T-helper 1 cell treated with Interleukin-12 subunit alpha and Interleukin-12 subunit beta and Interleukin-4 antibody, amounts not matched to agents 30 μg/mL and 1 μg/mL, for 36 hours (primary cell): ENCODE measurements around the gene MLN.

Source experiments
- H3K27ac Mint-ChIP-seq: one replicate; pipeline ENCODE4 v1.8.0; 2021; ENCODE audit warnings: mild to moderate bottlenecking, mixed read lengths
- H3K27me3 Mint-ChIP-seq: one replicate; pipeline ENCODE4 v1.8.0; 2021; ENCODE audit warnings: low read depth, mixed read lengths
- H3K36me3 Mint-ChIP-seq: one replicate; pipeline ENCODE4 v1.8.0; 2021; ENCODE audit warnings: low read depth, mixed read lengths
- H3K4me1 Mint-ChIP-seq: one replicate; pipeline ENCODE4 v1.8.0; 2021; ENCODE audit warnings: low read depth, mixed read lengths
- H3K4me3 Mint-ChIP-seq: one replicate; pipeline ENCODE4 v1.8.0; 2021; ENCODE audit warnings: mild to moderate bottlenecking, moderate library complexity, mixed read lengths
- H3K9me3 Mint-ChIP-seq: one replicate; pipeline ENCODE4 v1.8.0; 2021; ENCODE audit warnings: mixed read lengths

MLN gene

GRCh38 chr6:33781131-33781975 is 22.4 kb downstream of the MLN start:
- peaks cover 61% of the 10 kb centered on the region for H3K36me3 Mint-ChIP-seq
- H3K27me3 Mint-ChIP-seq: no peaks in the 10 kb centered on the region
- no peaks in the 10 kb centered on the region for H3K9me3 Mint-ChIP-seq
- peaks cover 18% of the 10 kb centered on the region for H3K4me1 Mint-ChIP-seq
- H3K4me3 Mint-ChIP-seq: no peak overlapping the region
- no peak overlapping the region for H3K27ac Mint-ChIP-seq

- Mint-ChIP-seq H3K4me1 (peaks cover 4% of the 10 kb centered on the region), H3K9me3 (no peaks in the 10 kb centered on the region), H3K4me3 (no peak overlapping the region), H3K27ac (peak overlapping the region; percentile 36), H3K27me3 (no peaks in the 10 kb centered on the region), H3K36me3 (peaks cover 61% of the 10 kb centered on the region)
These were observed 23.9 kb downstream of the MLN start for GRCh38 chr6:33779895-33780294.

- H3K27ac Mint-ChIP-seq: no peak overlapping the region
- no peaks in the 10 kb centered on the region for H3K27me3 Mint-ChIP-seq
- H3K4me3 Mint-ChIP-seq: no peak overlapping the region
- H3K36me3 Mint-ChIP-seq: peaks cover 61% of the 10 kb centered on the region
- peaks cover 6% of the 10 kb centered on the region for H3K4me1 Mint-ChIP-seq
- H3K9me3 Mint-ChIP-seq: no peaks in the 10 kb centered on the region
These were observed 24.5 kb downstream of the MLN start for GRCh38 chr6:33779290-33779689.

GRCh38 chr6:33778444-33779121 is 25.2 kb downstream of the MLN start:
- H3K4me1 Mint-ChIP-seq: peaks cover 6% of the 10 kb centered on the region
- peaks cover 55% of the 10 kb centered on the region for H3K36me3 Mint-ChIP-seq

GRCh38 chr6:33777398-33778388 is 26.1 kb downstream of the MLN start:
- H3K27me3 Mint-ChIP-seq: no peaks in the 10 kb centered on the region
- H3K36me3 Mint-ChIP-seq: peaks cover 53% of the 10 kb centered on the region
- H3K4me1 Mint-ChIP-seq: peaks cover 6% of the 10 kb centered on the region
- H3K9me3 Mint-ChIP-seq: no peaks in the 10 kb centered on the region
- H3K27ac Mint-ChIP-seq: no peak overlapping the region
- no peak overlapping the region for H3K4me3 Mint-ChIP-seq

More at GRCh38 chr6:33778444-33779121, 25.2 kb downstream of the MLN start:
- Mint-ChIP-seq H3K27ac (no peak overlapping the region), H3K4me3 (no peak overlapping the region), H3K9me3 (no peaks in the 10 kb centered on the region), H3K27me3 (no peaks in the 10 kb centered on the region)

- Mint-ChIP-seq H3K9me3 (no peaks in the 10 kb centered on the region), H3K4me3 (no peak overlapping the region), H3K27ac (no peak overlapping the region), H3K27me3 (no peaks in the 10 kb centered on the region), H3K36me3 (peaks cover 49% of the 10 kb centered on the region), H3K4me1 (peaks cover 2% of the 10 kb centered on the region)
These were observed 27.0 kb downstream of the MLN start for GRCh38 chr6:33776764-33777163.

GRCh38 chr6:33776186-33776585 is 27.6 kb downstream of the MLN start:
- H3K27me3 Mint-ChIP-seq: no peaks in the 10 kb centered on the region
- H3K4me3 Mint-ChIP-seq: no peak overlapping the region
- no peak overlapping the region for H3K27ac Mint-ChIP-seq
- no peaks in the 10 kb centered on the region for H3K9me3 Mint-ChIP-seq
- peaks cover 2% of the 10 kb centered on the region for H3K4me1 Mint-ChIP-seq
- peaks cover 48% of the 10 kb centered on the region for H3K36me3 Mint-ChIP-seq

GRCh38 chr6:33774774-33775173 is 29.0 kb downstream of the MLN start:
- Mint-ChIP-seq H3K9me3 (no peaks in the 10 kb centered on the region), H3K4me1 (peaks cover 2% of the 10 kb centered on the region), H3K27me3 (no peaks in the 10 kb centered on the region), H3K36me3 (peaks cover 39% of the 10 kb centered on the region), H3K27ac (no peak overlapping the region), H3K4me3 (no peak overlapping the region)

GRCh38 chr6:33772902-33773472 is 30.8 kb downstream of the MLN start:
- H3K9me3 Mint-ChIP-seq: no peaks in the 10 kb centered on the region
- H3K27ac Mint-ChIP-seq: no peak overlapping the region
- no peak overlapping the region for H3K4me3 Mint-ChIP-seq
- peaks cover 2% of the 10 kb centered on the region for H3K4me1 Mint-ChIP-seq
- peaks cover 3% of the 10 kb centered on the region for H3K27me3 Mint-ChIP-seq
- peaks cover 34% of the 10 kb centered on the region for H3K36me3 Mint-ChIP-seq

- peak overlapping the region; percentile 41 for H3K27ac Mint-ChIP-seq
- H3K4me3 Mint-ChIP-seq: no peak overlapping the region
- peaks cover 27% of the 10 kb centered on the region for H3K36me3 Mint-ChIP-seq
- H3K4me1 Mint-ChIP-seq: peaks cover 2% of the 10 kb centered on the region
- no peaks in the 10 kb centered on the region for H3K9me3 Mint-ChIP-seq
- peaks cover 6% of the 10 kb centered on the region for H3K27me3 Mint-ChIP-seq
These were observed 31.5 kb downstream of the MLN start for GRCh38 chr6:33772082-33772830.

GRCh38 chr6:33771146-33772081 is 32.4 kb downstream of the MLN start:
- Mint-ChIP-seq H3K9me3 (no peaks in the 10 kb centered on the region), H3K4me3 (no peak overlapping the region), H3K36me3 (peaks cover 22% of the 10 kb centered on the region), H3K4me1 (peaks cover 2% of the 10 kb centered on the region), H3K27ac (no peak overlapping the region), H3K27me3 (peaks cover 9% of the 10 kb centered on the region)

- Mint-ChIP-seq H3K4me3 (no peak overlapping the region), H3K4me1 (peaks cover 2% of the 10 kb centered on the region), H3K27me3 (peaks cover 9% of the 10 kb centered on the region), H3K27ac (no peak overlapping the region), H3K36me3 (peaks cover 15% of the 10 kb centered on the region), H3K9me3 (no peaks in the 10 kb centered on the region)
These were observed 33.0 kb downstream of the MLN start for GRCh38 chr6:33770833-33771145.
